ENCODE data around the gene SRGAP2B.
A peak's percentile ranks its signal among the peaks of the same experiment; 100 is the strongest.
"Not testable (repeated sequence)": the region's sequence is repeated elsewhere in the genome, so short reads cannot be mapped to it uniquely, and the experiment has no call there.

The SRGAP2B gene

GRCh38 chr1:145101725-145102124 is 6.6 kb upstream of the SRGAP2B start:
- not testable (repeated sequence) for H2AK5ac ChIP-seq (ENCODE audit: low read depth, low read length); H3K9ac ChIP-seq (ENCODE audit: low read depth, low read length, poor library complexity); H4K91ac ChIP-seq (ENCODE audit: low read depth, low read length, poor library complexity); H3K36me3 ChIP-seq (replicated peaks in 1 of 2; ENCODE audit: control insufficient read depth in 2 of 2, insufficient read depth in 2 of 2, low read length in 2 of 2); H3K23ac ChIP-seq (ENCODE audit: low read depth, low read length, poor library complexity); H2BK15ac ChIP-seq (ENCODE audit: low read length); H2BK120ac ChIP-seq (ENCODE audit: low read depth, low read length); H4K8ac ChIP-seq (ENCODE audit: low read depth, low read length); H2BK5ac ChIP-seq (ENCODE audit: low read length); H3K27me3 ChIP-seq (ENCODE audit: control insufficient read depth in 3 of 3, insufficient read depth in 3 of 3, low read depth in 1 of 3, low read length in 3 of 3); H3K14ac ChIP-seq (ENCODE audit: low read length); H3K18ac ChIP-seq (ENCODE audit: low read length); DNase-seq (ENCODE audit: low spot score); H2AFZ ChIP-seq (ENCODE audit: low read length); H3K79me1 ChIP-seq (ENCODE audit: low read depth, low read length); H3K4me1 ChIP-seq (ENCODE audit: control insufficient read depth in 2 of 2, insufficient read depth in 1 of 2, low read depth in 1 of 2, low read length in 2 of 2); H3K4me2 ChIP-seq (ENCODE audit: insufficient read depth, low read length, poor library complexity, severe bottlenecking); H2BK12ac ChIP-seq (ENCODE audit: low read length); H3K4me3 ChIP-seq (ENCODE audit: low read length in 2 of 2); H3K9me3 ChIP-seq (replicated peaks in 1 of 2; ENCODE audit: control insufficient read depth in 2 of 2, insufficient read depth in 1 of 2, low read depth in 1 of 2, low read length in 2 of 2); H3K27ac ChIP-seq (replicated peaks; ENCODE audit: low read length); H3K4ac ChIP-seq (ENCODE audit: low read length)
- no CpG with 5 or more reads among the region's 1 CpG for WGBS, 2 donors (ENCODE audit: extremely low coverage in 2 of 2, insufficient read length in 2 of 2, insufficient replicate concordance in 1 of 2)

GRCh38 chr1:145094655-145095211 is 395 bp downstream of the SRGAP2B start:
- H3K14ac ChIP-seq (ENCODE audit: low read length); H4K8ac ChIP-seq (ENCODE audit: low read depth, low read length): not testable (repeated sequence)
- peak overlapping the region; percentile 48 to 77 for H3K4me3 ChIP-seq (ENCODE audit: low read length in 2 of 2)

GRCh38 chr1:145093517-145094149 is 1.5 kb downstream of the SRGAP2B start:
- not testable (repeated sequence) for H3K9me3 ChIP-seq (replicated peaks in 1 of 2; ENCODE audit: control insufficient read depth in 2 of 2, insufficient read depth in 1 of 2, low read depth in 1 of 2, low read length in 2 of 2); H3K36me3 ChIP-seq (replicated peaks in 1 of 2; ENCODE audit: control insufficient read depth in 2 of 2, insufficient read depth in 2 of 2, low read length in 2 of 2); H3K27ac ChIP-seq (replicated peaks; ENCODE audit: low read length); H2BK5ac ChIP-seq (ENCODE audit: low read length); H3K18ac ChIP-seq (ENCODE audit: low read length); H3K27me3 ChIP-seq (ENCODE audit: control insufficient read depth in 3 of 3, insufficient read depth in 3 of 3, low read depth in 1 of 3, low read length in 3 of 3); H2BK15ac ChIP-seq (ENCODE audit: low read length); H3K79me1 ChIP-seq (ENCODE audit: low read depth, low read length); H2BK12ac ChIP-seq (ENCODE audit: low read length); H4K8ac ChIP-seq (ENCODE audit: low read depth, low read length); H2AFZ ChIP-seq (ENCODE audit: low read length); H3K23ac ChIP-seq (ENCODE audit: low read depth, low read length, poor library complexity); H2AK5ac ChIP-seq (ENCODE audit: low read depth, low read length); H3K9ac ChIP-seq (ENCODE audit: low read depth, low read length, poor library complexity); H2BK120ac ChIP-seq (ENCODE audit: low read depth, low read length); H3K4me1 ChIP-seq (ENCODE audit: control insufficient read depth in 2 of 2, insufficient read depth in 1 of 2, low read depth in 1 of 2, low read length in 2 of 2); H4K91ac ChIP-seq (ENCODE audit: low read depth, low read length, poor library complexity); H3K14ac ChIP-seq (ENCODE audit: low read length); H3K4ac ChIP-seq (ENCODE audit: low read length)
- Histone ChIP-seq H3K4me3 (ENCODE audit: low read length in 2 of 2) (peak overlapping the region; percentile 44 to 68), H3K4me2 (ENCODE audit: insufficient read depth, low read length, poor library complexity, severe bottlenecking) (peak overlapping the region; percentile 18)
- no CpG with 5 or more reads among the region's 47 CpGs for WGBS, 2 donors (ENCODE audit: extremely low coverage in 2 of 2, insufficient read length in 2 of 2, insufficient replicate concordance in 1 of 2)
- peak; percentile 21 for DNase-seq (ENCODE audit: low spot score)

More at GRCh38 chr1:145094655-145095211, 395 bp downstream of the SRGAP2B start:
- no CpG with 5 or more reads among the region's 46 CpGs for WGBS, 2 donors (ENCODE audit: extremely low coverage in 2 of 2, insufficient read length in 2 of 2, insufficient replicate concordance in 1 of 2)
- H3K4me1 ChIP-seq (ENCODE audit: control insufficient read depth in 2 of 2, insufficient read depth in 1 of 2, low read depth in 1 of 2, low read length in 2 of 2); DNase-seq (ENCODE audit: low spot score); H2BK15ac ChIP-seq (ENCODE audit: low read length); H3K18ac ChIP-seq (ENCODE audit: low read length); H2AK5ac ChIP-seq (ENCODE audit: low read depth, low read length); H2BK12ac ChIP-seq (ENCODE audit: low read length); H3K79me1 ChIP-seq (ENCODE audit: low read depth, low read length); H3K36me3 ChIP-seq (replicated peaks in 1 of 2; ENCODE audit: control insufficient read depth in 2 of 2, insufficient read depth in 2 of 2, low read length in 2 of 2); H3K27ac ChIP-seq (replicated peaks; ENCODE audit: low read length); H2AFZ ChIP-seq (ENCODE audit: low read length); H3K27me3 ChIP-seq (ENCODE audit: control insufficient read depth in 3 of 3, insufficient read depth in 3 of 3, low read depth in 1 of 3, low read length in 3 of 3); H3K9me3 ChIP-seq (replicated peaks in 1 of 2; ENCODE audit: control insufficient read depth in 2 of 2, insufficient read depth in 1 of 2, low read depth in 1 of 2, low read length in 2 of 2); H3K4me2 ChIP-seq (ENCODE audit: insufficient read depth, low read length, poor library complexity, severe bottlenecking); H3K9ac ChIP-seq (ENCODE audit: low read depth, low read length, poor library complexity); H2BK120ac ChIP-seq (ENCODE audit: low read depth, low read length); H4K91ac ChIP-seq (ENCODE audit: low read depth, low read length, poor library complexity); H3K4ac ChIP-seq (ENCODE audit: low read length); H3K23ac ChIP-seq (ENCODE audit: low read depth, low read length, poor library complexity); H2BK5ac ChIP-seq (ENCODE audit: low read length): not testable (repeated sequence)

- not testable (repeated sequence) for DNase-seq (ENCODE audit: low spot score); H3K9me3 ChIP-seq (replicated peaks in 1 of 2; ENCODE audit: control insufficient read depth in 2 of 2, insufficient read depth in 1 of 2, low read depth in 1 of 2, low read length in 2 of 2)
These were observed 12.5 kb downstream of the SRGAP2B start for GRCh38 chr1:145082483-145083255.

More at GRCh38 chr1:145082483-145083255, 12.5 kb downstream of the SRGAP2B start:
- H3K4me3 ChIP-seq (ENCODE audit: low read length in 2 of 2); H3K79me1 ChIP-seq (ENCODE audit: low read depth, low read length); H2BK120ac ChIP-seq (ENCODE audit: low read depth, low read length); H3K23ac ChIP-seq (ENCODE audit: low read depth, low read length, poor library complexity); H4K91ac ChIP-seq (ENCODE audit: low read depth, low read length, poor library complexity); H3K4me1 ChIP-seq (ENCODE audit: control insufficient read depth in 2 of 2, insufficient read depth in 1 of 2, low read depth in 1 of 2, low read length in 2 of 2); H3K27ac ChIP-seq (replicated peaks; ENCODE audit: low read length); H3K14ac ChIP-seq (ENCODE audit: low read length); H3K18ac ChIP-seq (ENCODE audit: low read length); H3K36me3 ChIP-seq (replicated peaks in 1 of 2; ENCODE audit: control insufficient read depth in 2 of 2, insufficient read depth in 2 of 2, low read length in 2 of 2); H3K4ac ChIP-seq (ENCODE audit: low read length); H2BK12ac ChIP-seq (ENCODE audit: low read length); H3K4me2 ChIP-seq (ENCODE audit: insufficient read depth, low read length, poor library complexity, severe bottlenecking); H2BK5ac ChIP-seq (ENCODE audit: low read length); H4K8ac ChIP-seq (ENCODE audit: low read depth, low read length); H2AK5ac ChIP-seq (ENCODE audit: low read depth, low read length); H2BK15ac ChIP-seq (ENCODE audit: low read length); H2AFZ ChIP-seq (ENCODE audit: low read length); H3K9ac ChIP-seq (ENCODE audit: low read depth, low read length, poor library complexity); H3K27me3 ChIP-seq (ENCODE audit: control insufficient read depth in 3 of 3, insufficient read depth in 3 of 3, low read depth in 1 of 3, low read length in 3 of 3): not testable (repeated sequence)
- WGBS, 2 donors (ENCODE audit: extremely low coverage in 2 of 2, insufficient read length in 2 of 2, insufficient replicate concordance in 1 of 2): no CpG with 5 or more reads among the region's 7 CpGs

Measured in neuronal stem cell (in vitro differentiated cells).